GM12878 (cell line): ENCODE results near the gene RSF1. TPM values are rescaled to one million over a fixed set of nuclear protein-coding genes. Genes with fewer than 3 reads are reported as not detected.

Experiments used
- BACH1 ChIP-seq: fragments of 450-650 bp; IDR thresholded peaks from 2 replicates; pipeline ENCODE4 v1.6.1; 2017; ENCODE audit warnings: mild to moderate bottlenecking, borderline replicate concordance
- BCL11A ChIP-seq: IDR thresholded peaks from 2 replicates; pipeline ENCODE4 v1.6.1; 2011; ENCODE audit warnings: low read depth, low read length
- CBX5 ChIP-seq: sonication (generic); IDR thresholded peaks from 2 replicates; pipeline ENCODE4 v1.6.1; 2016; ENCODE audit warnings: low read depth, moderate library complexity, mild to moderate bottlenecking, inconsistent platforms
- CEBPB ChIP-seq, 2 experiments: fragments of 150-350 bp in 1 of 2; IDR thresholded peaks; 2 replicates each; pipeline ENCODE4 v1.6.1; 2012 to 2014; ENCODE audit warnings: low read depth in 2 of 2, low read length in 2 of 2, borderline replicate concordance in 1 of 2, inconsistent platforms in 1 of 2
- CHD1 ChIP-seq: IDR thresholded peaks from 2 replicates; pipeline ENCODE4 v1.6.1; 2012; ENCODE audit warnings: low read depth, low read length, improper control_type of control experiment
- CREB1 ChIP-seq: IDR thresholded peaks from 2 replicates; pipeline ENCODE4 v1.6.1; 2012; ENCODE audit warnings: low read depth, mild to moderate bottlenecking, inconsistent platforms
- FOS ChIP-seq: IDR thresholded peaks from 3 replicates; pipeline ENCODE4 v1.6.1; 2011; ENCODE audit warnings: borderline replicate concordance; ENCODE audit not compliant: insufficient read length; ENCODE audit errors: extremely low read depth
- HCFC1 ChIP-seq: fragments of 150-350 bp; IDR thresholded peaks from 2 replicates; pipeline ENCODE4 v1.6.1; 2014; ENCODE audit warnings: low read length
- IRF4 ChIP-seq: IDR thresholded peaks from 2 replicates; pipeline ENCODE4 v1.6.1; 2011; ENCODE audit warnings: low read depth, low read length
- JUND ChIP-seq: IDR thresholded peaks from 2 replicates; pipeline ENCODE4 v1.6.1; 2012; ENCODE audit warnings: low read depth, mild to moderate bottlenecking, low read length, improper control_type of control experiment, moderate library complexity
- MEF2B ChIP-seq: fragments of 450-650 bp; IDR thresholded peaks from 2 replicates; pipeline ENCODE4 v1.6.1; 2018; ENCODE audit warnings: mild to moderate bottlenecking, moderate library complexity; ENCODE audit not compliant: partially characterized antibody, poor library complexity, severe bottlenecking
- MYB ChIP-seq: fragments of 150-350 bp; IDR thresholded peaks from 2 replicates; pipeline ENCODE4 v1.6.1; 2014; ENCODE audit warnings: mild to moderate bottlenecking, low read depth, low read length, borderline replicate concordance
- NFIC ChIP-seq: IDR thresholded peaks from 2 replicates; pipeline ENCODE4 v1.6.1; 2012; ENCODE audit warnings: low read depth, mild to moderate bottlenecking, inconsistent platforms, low read length, moderate library complexity
- PML ChIP-seq: IDR thresholded peaks from 2 replicates; pipeline ENCODE4 v1.6.1; 2012; ENCODE audit warnings: low read length, inconsistent platforms
- SMARCA5 ChIP-seq: fragments of 450-650 bp; IDR thresholded peaks from 2 replicates; pipeline ENCODE4 v1.6.1; 2017; ENCODE audit warnings: mild to moderate bottlenecking
- SMC3 ChIP-seq: IDR thresholded peaks from 2 replicates; pipeline ENCODE4 v1.6.1; 2011; ENCODE audit warnings: low read length, improper control_type of control experiment, borderline replicate concordance
- STAT1 ChIP-seq: fragments of 450-650 bp; conservative IDR thresholded peaks from 2 replicates; pipeline ENCODE4 v1.6.1; 2014; ENCODE audit warnings: antibody characterized with exemption, mild to moderate bottlenecking
- ZNF24 ChIP-seq: fragments of 450-650 bp; IDR thresholded peaks from 2 replicates; pipeline ENCODE4 v1.6.1; 2017; ENCODE audit warnings: antibody characterized with exemption, mild to moderate bottlenecking
- ZSCAN29 ChIP-seq: fragments of 450-650 bp; IDR thresholded peaks from 2 replicates; pipeline ENCODE4 v1.6.1; 2017; ENCODE audit warnings: mild to moderate bottlenecking, moderate library complexity
- polyA plus RNA-seq, 11 experiments: library from polyadenylated mRNA; depleted of rRNA in 4 of 11; unstranded in 6 of 11; stranded (reverse) in 5 of 11; fragments of >200 nt; fragmentation: Nextera tagmentation in 4 of 11; fragmentation: Illumina TruSeq in 1 of 11; extraction: Ambion mirVana in 4 of 11; extraction: Trizol in 1 of 11; gene quantifications; 1 replicate in 1 of 11; 2 replicates in 10 of 11; pipeline versions ENCODE4 v1.2.1 to v1.2.3, GENCODE V29; 2011 to 2016; ENCODE audit warnings: inconsistent platforms in 2 of 11, missing spikeins in 2 of 11, low read depth in 1 of 11
- total RNA-seq, 4 experiments: library from RNA; depleted of rRNA in 3 of 4; stranded (reverse); fragments of >200 nt in 3 of 4; fragmentation: Illumina TruSeq in 1 of 4; extraction: Trizol in 1 of 4; gene quantifications; 2 replicates each; pipeline versions ENCODE4 v1.2.1 to v1.2.3, GENCODE V29; 2013 to 2021
- TF ChIP-seq, protein P1 (sequence below): IDR thresholded peaks from 2 replicates; pipeline ENCODE4 v1.6.1; 2011; ENCODE audit warnings: low read depth, low read length, improper control_type of control experiment, borderline replicate concordance
- TF ChIP-seq, protein P2 (sequence below): IDR thresholded peaks from 2 replicates; pipeline ENCODE4 v1.6.1; 2011; ENCODE audit warnings: borderline replicate concordance, low read depth, mild to moderate bottlenecking, moderate library complexity, mixed read lengths, low read length; ENCODE audit not compliant: insufficient read depth; ENCODE audit errors: extremely low read length
- TF ChIP-seq, protein P3 (sequence below): IDR thresholded peaks from 2 replicates; pipeline ENCODE4 v1.6.1; 2012; ENCODE audit warnings: mild to moderate bottlenecking, low read depth, low read length
- TF ChIP-seq, protein P4 (sequence below): fragments of 450-650 bp; conservative IDR thresholded peaks from 2 replicates; pipeline ENCODE4 v1.6.1; 2017; ENCODE audit warnings: mild to moderate bottlenecking, moderate library complexity

RSF1 gene
- total and polyA plus RNA-seq, 10 of the 15 experiments (the other 5 are each of a cell fraction or from before 2014, with no cell fraction given) = 9.0 to 45.3 (median 30.0) TPM

DNA sequence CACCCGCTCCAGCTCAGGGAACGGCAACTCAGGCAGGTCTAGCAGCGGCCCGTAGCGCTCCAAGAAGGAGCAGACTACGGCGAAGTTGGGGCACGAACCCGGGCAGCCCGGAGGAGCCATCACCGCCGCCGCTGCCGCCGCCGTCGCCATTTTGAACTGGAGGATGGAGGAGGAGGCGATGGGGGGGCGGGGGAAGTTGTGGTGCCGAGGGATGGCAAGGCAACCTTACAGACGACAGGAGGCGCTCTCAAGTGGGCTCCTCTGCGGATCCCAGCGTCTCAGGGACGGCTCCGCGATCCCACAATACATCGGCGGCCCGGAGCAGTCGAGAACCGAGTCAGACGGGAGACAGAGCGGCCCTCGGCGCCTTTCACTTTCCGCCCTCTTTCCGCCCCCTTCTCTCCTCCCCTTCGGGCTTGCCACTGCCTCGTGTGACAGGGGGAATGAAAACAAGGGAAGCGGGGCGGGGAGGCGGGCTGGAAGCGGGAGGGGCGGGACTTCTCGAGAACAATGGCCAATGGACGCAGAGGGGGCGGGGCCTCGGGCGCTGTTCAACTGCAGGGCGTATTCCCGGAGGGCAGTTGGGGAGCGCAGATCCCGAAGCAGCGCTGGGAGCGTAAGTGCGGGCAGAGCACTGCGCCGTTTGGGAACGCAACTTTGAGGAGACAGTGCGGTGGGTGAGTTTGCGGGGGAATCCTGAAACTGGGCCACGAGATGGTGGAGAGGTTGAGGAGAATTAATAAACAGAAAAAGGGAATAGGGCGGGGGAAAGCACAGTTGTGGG, at the start of gene RSF1, which contains the start of gene AAMDC (continued):
- no peak; the same call in 1 of the 2 replicates for TF ChIP-seq MYB
- TF ChIP-seq NFIC = no peak
- TF ChIP-seq CBX5 = peak; percentile 50; the same call in 1 of the 2 replicates
- peak; percentile 63 for TF ChIP-seq CREB1
- no peak for TF ChIP-seq ZSCAN29
- TF ChIP-seq ZNF24 = no peak; the same call in 1 of the 2 replicates
- TF ChIP-seq, protein P1, sequence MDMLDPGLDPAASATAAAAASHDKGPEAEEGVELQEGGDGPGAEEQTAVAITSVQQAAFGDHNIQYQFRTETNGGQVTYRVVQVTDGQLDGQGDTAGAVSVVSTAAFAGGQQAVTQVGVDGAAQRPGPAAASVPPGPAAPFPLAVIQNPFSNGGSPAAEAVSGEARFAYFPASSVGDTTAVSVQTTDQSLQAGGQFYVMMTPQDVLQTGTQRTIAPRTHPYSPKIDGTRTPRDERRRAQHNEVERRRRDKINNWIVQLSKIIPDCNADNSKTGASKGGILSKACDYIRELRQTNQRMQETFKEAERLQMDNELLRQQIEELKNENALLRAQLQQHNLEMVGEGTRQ = no peak
- no peak for TF ChIP-seq STAT1
- peak; percentile 68 for TF ChIP-seq HCFC1
- TF ChIP-seq BACH1 = no peak
- TF ChIP-seq, protein P2, sequence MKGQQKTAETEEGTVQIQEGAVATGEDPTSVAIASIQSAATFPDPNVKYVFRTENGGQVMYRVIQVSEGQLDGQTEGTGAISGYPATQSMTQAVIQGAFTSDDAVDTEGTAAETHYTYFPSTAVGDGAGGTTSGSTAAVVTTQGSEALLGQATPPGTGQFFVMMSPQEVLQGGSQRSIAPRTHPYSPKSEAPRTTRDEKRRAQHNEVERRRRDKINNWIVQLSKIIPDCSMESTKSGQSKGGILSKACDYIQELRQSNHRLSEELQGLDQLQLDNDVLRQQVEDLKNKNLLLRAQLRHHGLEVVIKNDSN = no peak
- no peak for TF ChIP-seq CHD1
- no peak for TF ChIP-seq FOS
- TF ChIP-seq BCL11A = no peak
- no peak for TF ChIP-seq MEF2B
- TF ChIP-seq SMARCA5 = peak; percentile 83
- TF ChIP-seq, protein P3, sequence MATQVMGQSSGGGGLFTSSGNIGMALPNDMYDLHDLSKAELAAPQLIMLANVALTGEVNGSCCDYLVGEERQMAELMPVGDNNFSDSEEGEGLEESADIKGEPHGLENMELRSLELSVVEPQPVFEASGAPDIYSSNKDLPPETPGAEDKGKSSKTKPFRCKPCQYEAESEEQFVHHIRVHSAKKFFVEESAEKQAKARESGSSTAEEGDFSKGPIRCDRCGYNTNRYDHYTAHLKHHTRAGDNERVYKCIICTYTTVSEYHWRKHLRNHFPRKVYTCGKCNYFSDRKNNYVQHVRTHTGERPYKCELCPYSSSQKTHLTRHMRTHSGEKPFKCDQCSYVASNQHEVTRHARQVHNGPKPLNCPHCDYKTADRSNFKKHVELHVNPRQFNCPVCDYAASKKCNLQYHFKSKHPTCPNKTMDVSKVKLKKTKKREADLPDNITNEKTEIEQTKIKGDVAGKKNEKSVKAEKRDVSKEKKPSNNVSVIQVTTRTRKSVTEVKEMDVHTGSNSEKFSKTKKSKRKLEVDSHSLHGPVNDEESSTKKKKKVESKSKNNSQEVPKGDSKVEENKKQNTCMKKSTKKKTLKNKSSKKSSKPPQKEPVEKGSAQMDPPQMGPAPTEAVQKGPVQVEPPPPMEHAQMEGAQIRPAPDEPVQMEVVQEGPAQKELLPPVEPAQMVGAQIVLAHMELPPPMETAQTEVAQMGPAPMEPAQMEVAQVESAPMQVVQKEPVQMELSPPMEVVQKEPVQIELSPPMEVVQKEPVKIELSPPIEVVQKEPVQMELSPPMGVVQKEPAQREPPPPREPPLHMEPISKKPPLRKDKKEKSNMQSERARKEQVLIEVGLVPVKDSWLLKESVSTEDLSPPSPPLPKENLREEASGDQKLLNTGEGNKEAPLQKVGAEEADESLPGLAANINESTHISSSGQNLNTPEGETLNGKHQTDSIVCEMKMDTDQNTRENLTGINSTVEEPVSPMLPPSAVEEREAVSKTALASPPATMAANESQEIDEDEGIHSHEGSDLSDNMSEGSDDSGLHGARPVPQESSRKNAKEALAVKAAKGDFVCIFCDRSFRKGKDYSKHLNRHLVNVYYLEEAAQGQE = peak; percentile 23; the same call in 1 of the 2 replicates
- TF ChIP-seq PML = no peak
- TF ChIP-seq, protein P4, sequence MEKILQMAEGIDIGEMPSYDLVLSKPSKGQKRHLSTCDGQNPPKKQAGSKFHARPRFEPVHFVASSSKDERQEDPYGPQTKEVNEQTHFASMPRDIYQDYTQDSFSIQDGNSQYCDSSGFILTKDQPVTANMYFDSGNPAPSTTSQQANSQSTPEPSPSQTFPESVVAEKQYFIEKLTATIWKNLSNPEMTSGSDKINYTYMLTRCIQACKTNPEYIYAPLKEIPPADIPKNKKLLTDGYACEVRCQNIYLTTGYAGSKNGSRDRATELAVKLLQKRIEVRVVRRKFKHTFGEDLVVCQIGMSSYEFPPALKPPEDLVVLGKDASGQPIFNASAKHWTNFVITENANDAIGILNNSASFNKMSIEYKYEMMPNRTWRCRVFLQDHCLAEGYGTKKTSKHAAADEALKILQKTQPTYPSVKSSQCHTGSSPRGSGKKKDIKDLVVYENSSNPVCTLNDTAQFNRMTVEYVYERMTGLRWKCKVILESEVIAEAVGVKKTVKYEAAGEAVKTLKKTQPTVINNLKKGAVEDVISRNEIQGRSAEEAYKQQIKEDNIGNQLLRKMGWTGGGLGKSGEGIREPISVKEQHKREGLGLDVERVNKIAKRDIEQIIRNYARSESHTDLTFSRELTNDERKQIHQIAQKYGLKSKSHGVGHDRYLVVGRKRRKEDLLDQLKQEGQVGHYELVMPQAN = peak; percentile 69
- TF ChIP-seq SMC3 = peak; percentile 16; the same call in 1 of the 2 replicates
- TF ChIP-seq JUND = no peak
- no peak for TF ChIP-seq CEBPB (IDR thresholded peaks at IDR 0.05; ENCODE audit: borderline replicate concordance in 1 of 2, low read depth in 2 of 2, low read length in 2 of 2)
- TF ChIP-seq IRF4 = 0 out of 2 replicates have a peak, but pooled peaks have one; percentile 30
